ENCODE data around the gene KRTAP10-4.

- TF ChIP-seq CTCF (IDR thresholded peaks at IDR 0.05) (no peak), POLR2A (IDR thresholded peaks at IDR 0.05) (no peak)
Measured at GRCh38 chr21:44593598-44594405, 20.3 kb downstream of the KRTAP10-4 start.
